ENCODE data around the gene KDM2A.

GRCh38 chr11:67158221-67158620 lies 39.2 kb downstream of the KDM2A start:
- TF ChIP-seq, protein P1, sequence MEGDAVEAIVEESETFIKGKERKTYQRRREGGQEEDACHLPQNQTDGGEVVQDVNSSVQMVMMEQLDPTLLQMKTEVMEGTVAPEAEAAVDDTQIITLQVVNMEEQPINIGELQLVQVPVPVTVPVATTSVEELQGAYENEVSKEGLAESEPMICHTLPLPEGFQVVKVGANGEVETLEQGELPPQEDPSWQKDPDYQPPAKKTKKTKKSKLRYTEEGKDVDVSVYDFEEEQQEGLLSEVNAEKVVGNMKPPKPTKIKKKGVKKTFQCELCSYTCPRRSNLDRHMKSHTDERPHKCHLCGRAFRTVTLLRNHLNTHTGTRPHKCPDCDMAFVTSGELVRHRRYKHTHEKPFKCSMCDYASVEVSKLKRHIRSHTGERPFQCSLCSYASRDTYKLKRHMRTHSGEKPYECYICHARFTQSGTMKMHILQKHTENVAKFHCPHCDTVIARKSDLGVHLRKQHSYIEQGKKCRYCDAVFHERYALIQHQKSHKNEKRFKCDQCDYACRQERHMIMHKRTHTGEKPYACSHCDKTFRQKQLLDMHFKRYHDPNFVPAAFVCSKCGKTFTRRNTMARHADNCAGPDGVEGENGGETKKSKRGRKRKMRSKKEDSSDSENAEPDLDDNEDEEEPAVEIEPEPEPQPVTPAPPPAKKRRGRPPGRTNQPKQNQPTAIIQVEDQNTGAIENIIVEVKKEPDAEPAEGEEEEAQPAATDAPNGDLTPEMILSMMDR (IDR thresholded peaks at IDR 0.05; ENCODE audit: insufficient read depth, low read length), result no peak
- TF ChIP-seq, protein P2, sequence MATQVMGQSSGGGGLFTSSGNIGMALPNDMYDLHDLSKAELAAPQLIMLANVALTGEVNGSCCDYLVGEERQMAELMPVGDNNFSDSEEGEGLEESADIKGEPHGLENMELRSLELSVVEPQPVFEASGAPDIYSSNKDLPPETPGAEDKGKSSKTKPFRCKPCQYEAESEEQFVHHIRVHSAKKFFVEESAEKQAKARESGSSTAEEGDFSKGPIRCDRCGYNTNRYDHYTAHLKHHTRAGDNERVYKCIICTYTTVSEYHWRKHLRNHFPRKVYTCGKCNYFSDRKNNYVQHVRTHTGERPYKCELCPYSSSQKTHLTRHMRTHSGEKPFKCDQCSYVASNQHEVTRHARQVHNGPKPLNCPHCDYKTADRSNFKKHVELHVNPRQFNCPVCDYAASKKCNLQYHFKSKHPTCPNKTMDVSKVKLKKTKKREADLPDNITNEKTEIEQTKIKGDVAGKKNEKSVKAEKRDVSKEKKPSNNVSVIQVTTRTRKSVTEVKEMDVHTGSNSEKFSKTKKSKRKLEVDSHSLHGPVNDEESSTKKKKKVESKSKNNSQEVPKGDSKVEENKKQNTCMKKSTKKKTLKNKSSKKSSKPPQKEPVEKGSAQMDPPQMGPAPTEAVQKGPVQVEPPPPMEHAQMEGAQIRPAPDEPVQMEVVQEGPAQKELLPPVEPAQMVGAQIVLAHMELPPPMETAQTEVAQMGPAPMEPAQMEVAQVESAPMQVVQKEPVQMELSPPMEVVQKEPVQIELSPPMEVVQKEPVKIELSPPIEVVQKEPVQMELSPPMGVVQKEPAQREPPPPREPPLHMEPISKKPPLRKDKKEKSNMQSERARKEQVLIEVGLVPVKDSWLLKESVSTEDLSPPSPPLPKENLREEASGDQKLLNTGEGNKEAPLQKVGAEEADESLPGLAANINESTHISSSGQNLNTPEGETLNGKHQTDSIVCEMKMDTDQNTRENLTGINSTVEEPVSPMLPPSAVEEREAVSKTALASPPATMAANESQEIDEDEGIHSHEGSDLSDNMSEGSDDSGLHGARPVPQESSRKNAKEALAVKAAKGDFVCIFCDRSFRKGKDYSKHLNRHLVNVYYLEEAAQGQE (IDR thresholded peaks at IDR 0.05; ENCODE audit: insufficient replicate concordance, low read depth), result no peak
- TF ChIP-seq SPI1 (IDR thresholded peaks at IDR 0.05; ENCODE audit: borderline replicate concordance, low read depth), result no peak
- TF ChIP-seq POLR2AphosphoS5 (IDR thresholded peaks at IDR 0.05; ENCODE audit: low read depth), result no peak

All from HL-60 (cell line).